GM23338 (cell line): ENCODE data around the gene MAPK8IP3. TPM values are rescaled to one million over a fixed set of nuclear protein-coding genes. Genes with fewer than 3 reads are reported as not detected.

Experiments used
- ATAC-seq: fragments of 200-7000 bp; cut with Tn5 transposase; 3 replicates; pipeline ENCODE4 v1.9.1; 2020
- DNase-seq: peaks from one replicate; pipeline ENCODE4 v3.0.0-alpha.2; 2015; ENCODE audit warnings: low spot score
- H2AFZ ChIP-seq: fragments of 200-600 bp; sonication (generic); 2 replicates; pipeline ENCODE4 v1.8.0; 2016; ENCODE audit warnings: antibody characterized with exemption, mild to moderate bottlenecking, moderate library complexity
- H3F3A ChIP-seq: fragments of 200-600 bp; sonication (generic); replicated peaks from 2 replicates; pipeline ENCODE4 v1.8.0; 2017; ENCODE audit warnings: antibody characterized with exemption, mixed run types, low read depth
- H3K27ac ChIP-seq: fragments of 200-600 bp; sonication (generic); 2 replicates; pipeline ENCODE4 v1.6.1; 2016; ENCODE audit warnings: low read depth
- H3K27me3 ChIP-seq: fragments of 200-600 bp; sonication (generic); 2 replicates; pipeline ENCODE4 v1.8.0; 2016; ENCODE audit warnings: mild to moderate bottlenecking, mixed run types, moderate library complexity; ENCODE audit not compliant: insufficient read depth
- H3K36me3 ChIP-seq: fragments of 200-600 bp; sonication (generic); 2 replicates; pipeline ENCODE4 v1.8.0; 2016; ENCODE audit warnings: mild to moderate bottlenecking; ENCODE audit not compliant: insufficient read depth
- H3K4me1 ChIP-seq: fragments of 200-600 bp; sonication (generic); 2 replicates; pipeline ENCODE4 v1.8.0; 2016; ENCODE audit warnings: mild to moderate bottlenecking, moderate library complexity; ENCODE audit not compliant: insufficient read depth
- H3K4me2 ChIP-seq: fragments of 200-600 bp; sonication (generic); 2 replicates; pipeline ENCODE4 v1.7.1; 2017; ENCODE audit warnings: mixed run types
- H3K4me3 ChIP-seq: fragments of 200-600 bp; sonication (generic); 2 replicates; pipeline ENCODE4 v1.6.1; 2016; ENCODE audit warnings: mixed run types
- H3K79me2 ChIP-seq: fragments of 200-600 bp; sonication (generic); replicated peaks from 2 replicates; pipeline ENCODE4 v1.8.0; 2017; ENCODE audit warnings: mild to moderate bottlenecking; ENCODE audit not compliant: insufficient read depth
- H3K9me2 ChIP-seq: fragments of 200-600 bp; sonication (generic); 2 replicates; pipeline ENCODE4 v1.8.0; 2017; ENCODE audit not compliant: insufficient read depth
- H4K20me1 ChIP-seq: fragments of 200-600 bp; sonication (generic); replicated peaks from 2 replicates; pipeline ENCODE4 v1.8.0; 2017; ENCODE audit warnings: mild to moderate bottlenecking; ENCODE audit not compliant: insufficient read depth
- H3K27ac Mint-ChIP-seq: 2 replicates; pipeline ENCODE4 v1.8.0; 2020; ENCODE audit warnings: inconsistent platforms, mild to moderate bottlenecking, moderate library complexity, mixed read lengths
- H3K27me3 Mint-ChIP-seq: 3 replicates; pipeline ENCODE4 v1.8.0; 2022; ENCODE audit warnings: low read depth, mild to moderate bottlenecking, moderate library complexity, mixed read lengths, inconsistent platforms; ENCODE audit not compliant: insufficient read depth, poor library complexity
- H3K36me3 Mint-ChIP-seq: 3 replicates; pipeline ENCODE4 v1.8.0; 2021; ENCODE audit warnings: low read depth, mild to moderate bottlenecking, inconsistent platforms, moderate library complexity, mixed read lengths
- H3K4me1 Mint-ChIP-seq: 3 replicates; pipeline ENCODE4 v1.8.0; 2020; ENCODE audit warnings: mild to moderate bottlenecking, inconsistent platforms, mixed read lengths
- H3K4me3 Mint-ChIP-seq: 3 replicates; pipeline ENCODE4 v1.8.0; 2021; ENCODE audit warnings: moderate library complexity, mild to moderate bottlenecking, inconsistent platforms, mixed read lengths
- H3K9me3 Mint-ChIP-seq: 3 replicates; pipeline ENCODE4 v1.8.0; 2020; ENCODE audit warnings: moderate library complexity, mild to moderate bottlenecking, inconsistent platforms, mixed read lengths
- JUNB ChIP-seq: IDR thresholded peaks from one replicate; pipeline ENCODE4 v1.6.1; 2016; ENCODE audit warnings: antibody characterized with exemption; ENCODE audit not compliant: unreplicated experiment
- NANOG ChIP-seq: IDR thresholded peaks from 2 replicates; pipeline ENCODE4 v1.6.1; 2016; ENCODE audit warnings: antibody characterized with exemption, borderline replicate concordance
- POLR2AphosphoS5 ChIP-seq: IDR thresholded peaks from 2 replicates; pipeline ENCODE4 v1.6.1; 2016; ENCODE audit warnings: antibody characterized with exemption, low read depth
- STAT1 ChIP-seq: IDR thresholded peaks from one replicate; pipeline ENCODE4 v1.6.1; 2016; ENCODE audit warnings: antibody characterized with exemption; ENCODE audit not compliant: unreplicated experiment
- ZNF114 ChIP-seq: fragments of 250-450 bp; sonication (Bioruptor Pico); IDR thresholded peaks from 2 replicates; pipeline ENCODE4 v1.5.0; 2020; ENCODE audit warnings: mild to moderate bottlenecking, moderate library complexity
- ZNF331 ChIP-seq: fragments of 250-450 bp; sonication (Bioruptor Pico); IDR thresholded peaks from 2 replicates; pipeline ENCODE4 v1.5.0; 2020; ENCODE audit warnings: low read depth, mild to moderate bottlenecking, moderate library complexity
- polyA plus RNA-seq: library from polyadenylated mRNA; unstranded; fragments of >200 nt; fragmentation: Nextera tagmentation; extraction: Ambion mirVana; gene quantifications from 2 replicates; pipeline ENCODE4 v1.2.1, GENCODE V29; 2016
- total RNA-seq: library from RNA; depleted of rRNA; stranded (reverse); fragments of >200 nt; shearing (Covaris generic); gene quantifications from 2 replicates; pipeline ENCODE4 v1.2.3, GENCODE V29; 2014
- TF ChIP-seq, protein P1 (sequence below): IDR thresholded peaks from one replicate; pipeline ENCODE4 v1.6.1; 2018; ENCODE audit warnings: antibody characterized with exemption; ENCODE audit not compliant: unreplicated experiment
- TF ChIP-seq, protein P2 (sequence below), 2 experiments: fragments of 200-600 bp in 1 of 2; sonication (generic) in 1 of 2; conservative IDR thresholded peaks; 2 replicates each; pipeline versions ENCODE4 v1.5.1 to v1.6.1; 2016 to 2017; ENCODE audit warnings: antibody characterized with exemption in 2 of 2, low read depth in 2 of 2, mild to moderate bottlenecking in 2 of 2, moderate library complexity in 1 of 2

The MAPK8IP3 gene
- total and polyA plus RNA-seq, 2 experiments from 2014 or later = 11.3 to 58.4 TPM

DNA sequence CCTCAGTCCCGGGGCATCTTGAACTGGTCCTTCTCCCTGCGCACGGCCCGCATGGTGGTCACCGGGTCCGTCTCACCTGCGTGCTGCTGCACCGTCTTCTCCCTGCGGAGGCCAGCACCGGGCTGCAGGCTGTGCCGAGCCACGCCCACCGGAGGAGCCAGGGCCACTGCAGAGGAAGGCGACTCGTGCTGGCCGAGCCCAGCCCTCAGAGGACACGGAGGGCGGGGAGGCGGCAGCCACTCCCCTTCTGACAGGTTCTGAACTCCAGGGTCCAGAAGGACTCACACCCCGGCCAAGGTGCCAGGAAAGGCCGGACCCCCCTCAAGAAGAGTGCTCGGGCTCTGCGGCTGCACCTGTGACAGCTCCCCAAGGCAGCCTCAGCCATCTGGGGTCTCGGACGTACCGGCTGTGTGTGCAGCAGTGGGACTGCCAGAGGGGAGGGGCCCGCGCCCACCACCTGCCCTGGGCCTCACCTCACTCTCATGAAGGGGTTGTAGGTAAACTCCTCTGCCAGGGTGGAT is 103.3 kb downstream of the MAPK8IP3 start:
- peak; percentile 76 for DNase-seq
- H4K20me1 ChIP-seq = no peaks in the 10 kb centered on the region; the same call in 1 of the 2 replicates
- H3K27me3 Mint-ChIP-seq = peaks cover 4% of the 10 kb centered on the region

DNA sequence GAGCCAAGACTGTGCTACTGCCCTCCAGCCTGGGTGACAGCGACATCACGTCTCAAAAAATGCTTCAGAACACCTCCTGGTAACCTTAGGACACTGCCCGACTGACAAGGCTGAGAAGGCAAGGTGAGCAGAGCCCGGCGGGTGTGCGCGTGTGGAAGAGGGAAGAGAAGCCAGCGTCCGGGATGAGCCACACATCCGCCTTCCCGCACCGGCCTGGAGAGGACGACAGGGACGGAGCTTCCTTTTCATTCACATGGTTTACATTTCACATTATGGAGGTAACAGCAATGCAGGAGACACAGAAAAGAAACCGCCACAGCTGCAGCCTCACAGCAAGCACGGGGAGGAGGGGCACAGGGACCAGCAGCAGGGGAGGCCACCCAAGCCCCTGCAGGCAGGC is 104.1 kb downstream of the MAPK8IP3 start:
- H3F3A ChIP-seq = no peaks in the 10 kb centered on the region; the same call in 1 of the 2 replicates
- no peaks in the 10 kb centered on the region; the same call in 1 of the 2 replicates for H4K20me1 ChIP-seq
- no peaks in the 10 kb centered on the region; the same call in 1 of the 2 replicates for H3K79me2 ChIP-seq
- ATAC-seq = no peak
- peaks cover 9% of the 10 kb centered on the region; the same call in 2 of the 3 replicates for H3K9me3 Mint-ChIP-seq
- no peak overlapping the region for H3K27ac Mint-ChIP-seq
- H3K27me3 Mint-ChIP-seq = peaks cover 4% of the 10 kb centered on the region
- no peak overlapping the region for H3K4me2 ChIP-seq
- peaks cover 29% of the 10 kb centered on the region for H3K36me3 Mint-ChIP-seq
- no peak overlapping the region for H3K4me3 ChIP-seq
- no peak overlapping the region for H3K4me3 Mint-ChIP-seq
- no peaks in the 10 kb centered on the region for H3K27me3 ChIP-seq
- no peak for DNase-seq
- no peak overlapping the region for H3K27ac ChIP-seq
- H3K4me1 ChIP-seq = no peaks in the 10 kb centered on the region
- H3K4me1 Mint-ChIP-seq = no peaks in the 10 kb centered on the region
- no peak overlapping the region for H2AFZ ChIP-seq
- H3K9me2 ChIP-seq = no peaks in the 10 kb centered on the region
- no peaks in the 10 kb centered on the region for H3K36me3 ChIP-seq
- TF ChIP-seq NANOG (no peak), JUNB (no peak), STAT1 (no peak), POLR2AphosphoS5 (no peak)

More for the DNA sequence above, 103.3 kb downstream of the MAPK8IP3 start:
- Histone ChIP-seq H3K79me2 (no peaks in the 10 kb centered on the region; the same call in 1 of the 2 replicates), H3K4me2 (no peak overlapping the region), H3F3A (no peaks in the 10 kb centered on the region; the same call in 1 of the 2 replicates), H3K36me3 (no peaks in the 10 kb centered on the region), H3K27ac (no peak overlapping the region), H3K4me3 (no peak overlapping the region), H3K9me2 (no peaks in the 10 kb centered on the region), H3K27me3 (no peaks in the 10 kb centered on the region), H3K4me1 (no peaks in the 10 kb centered on the region), H2AFZ (no peak overlapping the region)
- Mint-ChIP-seq H3K4me3 (no peak overlapping the region), H3K36me3 (peaks cover 34% of the 10 kb centered on the region), H3K4me1 (no peaks in the 10 kb centered on the region), H3K9me3 (peaks cover 10% of the 10 kb centered on the region; the same call in 2 of the 3 replicates), H3K27ac (no peak overlapping the region)
- TF ChIP-seq NANOG = no peak
- TF ChIP-seq, protein P1, sequence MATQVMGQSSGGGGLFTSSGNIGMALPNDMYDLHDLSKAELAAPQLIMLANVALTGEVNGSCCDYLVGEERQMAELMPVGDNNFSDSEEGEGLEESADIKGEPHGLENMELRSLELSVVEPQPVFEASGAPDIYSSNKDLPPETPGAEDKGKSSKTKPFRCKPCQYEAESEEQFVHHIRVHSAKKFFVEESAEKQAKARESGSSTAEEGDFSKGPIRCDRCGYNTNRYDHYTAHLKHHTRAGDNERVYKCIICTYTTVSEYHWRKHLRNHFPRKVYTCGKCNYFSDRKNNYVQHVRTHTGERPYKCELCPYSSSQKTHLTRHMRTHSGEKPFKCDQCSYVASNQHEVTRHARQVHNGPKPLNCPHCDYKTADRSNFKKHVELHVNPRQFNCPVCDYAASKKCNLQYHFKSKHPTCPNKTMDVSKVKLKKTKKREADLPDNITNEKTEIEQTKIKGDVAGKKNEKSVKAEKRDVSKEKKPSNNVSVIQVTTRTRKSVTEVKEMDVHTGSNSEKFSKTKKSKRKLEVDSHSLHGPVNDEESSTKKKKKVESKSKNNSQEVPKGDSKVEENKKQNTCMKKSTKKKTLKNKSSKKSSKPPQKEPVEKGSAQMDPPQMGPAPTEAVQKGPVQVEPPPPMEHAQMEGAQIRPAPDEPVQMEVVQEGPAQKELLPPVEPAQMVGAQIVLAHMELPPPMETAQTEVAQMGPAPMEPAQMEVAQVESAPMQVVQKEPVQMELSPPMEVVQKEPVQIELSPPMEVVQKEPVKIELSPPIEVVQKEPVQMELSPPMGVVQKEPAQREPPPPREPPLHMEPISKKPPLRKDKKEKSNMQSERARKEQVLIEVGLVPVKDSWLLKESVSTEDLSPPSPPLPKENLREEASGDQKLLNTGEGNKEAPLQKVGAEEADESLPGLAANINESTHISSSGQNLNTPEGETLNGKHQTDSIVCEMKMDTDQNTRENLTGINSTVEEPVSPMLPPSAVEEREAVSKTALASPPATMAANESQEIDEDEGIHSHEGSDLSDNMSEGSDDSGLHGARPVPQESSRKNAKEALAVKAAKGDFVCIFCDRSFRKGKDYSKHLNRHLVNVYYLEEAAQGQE = no peak
- TF ChIP-seq, protein P2, sequence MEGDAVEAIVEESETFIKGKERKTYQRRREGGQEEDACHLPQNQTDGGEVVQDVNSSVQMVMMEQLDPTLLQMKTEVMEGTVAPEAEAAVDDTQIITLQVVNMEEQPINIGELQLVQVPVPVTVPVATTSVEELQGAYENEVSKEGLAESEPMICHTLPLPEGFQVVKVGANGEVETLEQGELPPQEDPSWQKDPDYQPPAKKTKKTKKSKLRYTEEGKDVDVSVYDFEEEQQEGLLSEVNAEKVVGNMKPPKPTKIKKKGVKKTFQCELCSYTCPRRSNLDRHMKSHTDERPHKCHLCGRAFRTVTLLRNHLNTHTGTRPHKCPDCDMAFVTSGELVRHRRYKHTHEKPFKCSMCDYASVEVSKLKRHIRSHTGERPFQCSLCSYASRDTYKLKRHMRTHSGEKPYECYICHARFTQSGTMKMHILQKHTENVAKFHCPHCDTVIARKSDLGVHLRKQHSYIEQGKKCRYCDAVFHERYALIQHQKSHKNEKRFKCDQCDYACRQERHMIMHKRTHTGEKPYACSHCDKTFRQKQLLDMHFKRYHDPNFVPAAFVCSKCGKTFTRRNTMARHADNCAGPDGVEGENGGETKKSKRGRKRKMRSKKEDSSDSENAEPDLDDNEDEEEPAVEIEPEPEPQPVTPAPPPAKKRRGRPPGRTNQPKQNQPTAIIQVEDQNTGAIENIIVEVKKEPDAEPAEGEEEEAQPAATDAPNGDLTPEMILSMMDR (conservative IDR thresholded peaks at IDR 0.05; ENCODE audit: low read depth in 2 of 2) = peak in 1 of 2 experiments; percentile 30; a peak in 1 of 4 replicates
- TF ChIP-seq POLR2AphosphoS5 = no peak
- TF ChIP-seq ZNF331 (CRISPR knock-in tag) = no peak
- TF ChIP-seq ZNF114 (CRISPR knock-in tag) = no peak
- peak; percentile 97 for ATAC-seq
